GM21619 (cell line): ENCODE results near the gene ACP4.
"Not testable (repeated sequence)": the region's sequence is repeated elsewhere in the genome, so short reads cannot be mapped to it uniquely, and the experiment has no call there.

Experiments
- ATAC-seq: cut with Tn5 transposase; IDR thresholded peaks from one replicate; pipeline ENCODE4 v1.9.1; 2021; ENCODE audit not compliant: unreplicated experiment

Gene ACP4, protein sequence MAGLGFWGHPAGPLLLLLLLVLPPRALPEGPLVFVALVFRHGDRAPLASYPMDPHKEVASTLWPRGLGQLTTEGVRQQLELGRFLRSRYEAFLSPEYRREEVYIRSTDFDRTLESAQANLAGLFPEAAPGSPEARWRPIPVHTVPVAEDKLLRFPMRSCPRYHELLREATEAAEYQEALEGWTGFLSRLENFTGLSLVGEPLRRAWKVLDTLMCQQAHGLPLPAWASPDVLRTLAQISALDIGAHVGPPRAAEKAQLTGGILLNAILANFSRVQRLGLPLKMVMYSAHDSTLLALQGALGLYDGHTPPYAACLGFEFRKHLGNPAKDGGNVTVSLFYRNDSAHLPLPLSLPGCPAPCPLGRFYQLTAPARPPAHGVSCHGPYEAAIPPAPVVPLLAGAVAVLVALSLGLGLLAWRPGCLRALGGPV

DNA sequence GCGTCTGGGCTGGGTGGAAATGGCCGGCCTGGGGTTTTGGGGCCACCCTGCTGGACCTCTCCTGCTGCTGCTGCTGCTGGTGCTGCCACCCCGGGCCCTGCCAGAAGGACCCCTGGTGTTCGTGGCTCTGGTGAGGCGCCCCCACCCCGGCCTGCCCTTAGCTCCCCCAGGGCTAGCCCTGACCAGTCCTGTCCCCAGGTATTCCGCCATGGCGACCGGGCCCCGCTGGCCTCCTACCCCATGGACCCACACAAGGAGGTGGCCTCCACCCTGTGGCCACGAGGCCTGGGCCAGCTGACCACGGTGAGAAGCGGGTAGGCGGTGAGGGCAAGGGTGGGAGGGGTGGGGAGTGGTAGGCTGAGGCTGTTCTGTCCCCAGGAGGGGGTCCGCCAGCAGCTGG, at the start of gene ACP4:
TSS of gene ACP4 (plus strand) at position 20 of the 400 bp plus-strand sequence. CDS start at position 20, 0 bp downstream.
- ATAC-seq = no peak

DNA sequence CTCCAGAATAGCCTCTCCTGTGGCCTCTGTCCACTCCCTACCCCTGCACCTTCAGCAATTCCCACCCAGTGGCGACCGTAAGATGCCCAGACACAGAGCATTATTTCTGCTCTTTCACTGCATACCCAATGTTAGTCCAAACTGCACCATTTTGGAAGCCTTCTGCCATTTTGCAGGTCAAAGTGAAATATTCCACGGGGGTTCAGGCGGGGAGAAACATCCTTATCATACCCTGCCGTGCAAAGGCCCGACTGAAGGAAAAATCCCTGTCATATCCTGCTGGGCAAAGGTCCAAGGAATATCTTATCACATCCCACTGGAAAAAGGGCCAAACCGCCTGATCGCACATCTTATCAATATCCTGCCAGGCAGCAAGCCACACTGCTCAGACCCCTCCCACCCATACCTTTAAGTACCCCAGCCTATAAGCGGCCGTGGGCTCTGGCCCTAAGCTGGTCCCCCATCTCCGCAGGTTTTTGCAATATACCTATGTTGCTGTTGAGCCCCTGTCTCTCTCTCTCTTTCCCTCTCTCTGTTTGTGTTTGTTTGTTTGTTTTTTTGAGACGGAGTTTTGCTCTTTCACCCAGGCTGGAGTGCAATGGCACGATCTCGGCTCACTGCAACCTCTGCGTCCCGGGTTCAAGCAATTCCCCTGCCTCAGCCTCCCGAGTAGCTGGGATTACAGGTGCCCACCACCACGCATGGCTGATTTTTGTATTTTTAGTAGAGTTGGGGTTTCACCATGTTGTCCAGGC, 48.9 kb upstream of the ACP4 start:
- no peak for ATAC-seq

DNA sequence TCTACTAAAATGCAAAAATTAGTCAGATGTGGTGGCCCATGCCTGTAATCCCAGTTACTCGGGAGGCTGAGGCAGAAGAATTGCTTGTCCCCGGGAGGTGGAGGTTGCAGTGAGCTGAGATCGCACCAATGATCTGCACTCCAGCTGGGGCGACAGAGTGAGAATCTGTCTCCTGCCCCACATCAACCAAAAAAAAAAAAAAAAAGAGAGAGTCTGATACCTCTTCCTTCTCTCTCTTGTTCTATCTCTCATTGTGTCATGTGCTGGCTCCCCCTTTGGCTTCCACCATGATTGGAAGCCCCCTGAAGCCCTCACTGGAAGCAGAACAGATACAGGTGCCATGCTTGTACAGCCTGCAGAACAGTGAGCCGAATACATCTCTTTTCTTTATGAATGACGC, 46.7 kb upstream of the ACP4 start:
- no peak for ATAC-seq

DNA sequence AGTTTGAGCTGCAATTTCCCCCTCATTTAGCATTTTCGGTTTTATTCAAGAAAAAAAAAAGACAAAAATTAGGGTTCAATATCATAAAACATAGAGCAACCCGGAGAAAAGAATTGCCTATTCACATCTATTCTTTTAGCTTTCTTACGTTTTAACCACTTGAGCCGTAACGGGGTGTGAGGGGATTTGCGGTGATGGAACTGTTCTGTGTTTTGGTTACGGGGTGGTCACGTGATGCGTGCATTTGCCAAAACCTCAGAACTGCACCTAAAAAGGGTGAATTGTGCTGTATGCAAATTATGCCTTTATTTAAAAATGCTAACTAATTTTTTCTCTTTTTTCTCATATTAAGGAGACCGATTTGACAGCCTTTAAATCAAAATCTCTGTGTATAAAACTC, 45.0 kb upstream of the ACP4 start:
- no peak for ATAC-seq

DNA sequence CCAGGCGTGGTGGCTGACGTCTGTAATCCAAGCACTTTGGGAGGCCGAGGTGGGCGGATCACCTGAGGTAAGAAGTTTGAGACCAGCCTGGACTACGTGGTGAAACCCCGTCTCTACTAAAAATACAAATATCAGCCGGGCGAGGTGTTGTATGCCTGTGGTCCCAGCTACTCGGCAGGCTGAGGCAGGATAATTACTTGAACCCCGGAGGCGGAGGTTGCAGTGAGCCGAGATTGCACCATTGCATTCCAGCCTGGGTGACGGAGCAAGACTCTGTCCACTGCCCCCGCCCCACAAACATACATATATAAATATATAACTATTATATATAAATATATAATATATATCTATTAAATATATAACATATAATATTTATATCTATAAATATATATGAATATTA, 43.1 kb upstream of the ACP4 start:
- ATAC-seq = not testable (repeated sequence)

DNA sequence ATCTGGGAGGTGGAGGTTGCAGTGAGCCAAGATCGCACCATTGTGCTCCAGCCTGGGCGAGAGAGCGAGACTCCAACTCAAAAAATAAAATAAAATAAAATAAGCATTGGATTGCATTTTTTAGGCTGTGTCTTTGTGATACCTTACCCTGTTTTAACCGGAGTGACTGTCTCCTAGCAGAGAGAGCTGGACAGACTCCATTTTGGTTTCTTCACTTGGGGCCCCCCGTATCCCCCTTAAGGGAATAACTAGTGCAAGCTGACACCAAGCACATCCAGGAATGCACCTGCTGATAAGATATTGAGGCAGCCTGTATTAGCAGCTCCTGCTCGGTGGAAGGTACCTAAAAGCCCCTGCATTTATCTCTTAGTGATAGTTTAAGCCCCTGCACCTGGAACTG, 40.7 kb upstream of the ACP4 start:
- no peak for ATAC-seq

DNA sequence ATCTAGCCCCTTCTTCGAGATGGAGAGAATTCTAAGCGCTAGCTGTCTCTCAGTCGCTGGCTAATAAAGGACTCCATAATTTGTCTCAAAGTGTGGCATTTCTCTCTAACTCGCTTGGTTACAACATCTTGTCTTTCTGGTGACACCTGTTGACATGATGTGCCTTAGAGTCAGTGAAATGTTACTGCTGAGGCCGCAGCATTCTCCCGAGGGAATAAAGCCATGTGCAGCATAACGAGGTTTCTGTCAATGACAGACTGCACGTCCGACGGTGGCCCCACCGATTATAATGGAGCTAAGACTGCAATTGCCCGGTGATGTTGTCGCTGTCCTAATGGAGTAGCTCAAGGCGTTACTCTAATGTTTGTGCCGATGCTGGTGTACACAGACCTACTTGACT, 40.2 kb upstream of the ACP4 start:
- no peak for ATAC-seq

DNA sequence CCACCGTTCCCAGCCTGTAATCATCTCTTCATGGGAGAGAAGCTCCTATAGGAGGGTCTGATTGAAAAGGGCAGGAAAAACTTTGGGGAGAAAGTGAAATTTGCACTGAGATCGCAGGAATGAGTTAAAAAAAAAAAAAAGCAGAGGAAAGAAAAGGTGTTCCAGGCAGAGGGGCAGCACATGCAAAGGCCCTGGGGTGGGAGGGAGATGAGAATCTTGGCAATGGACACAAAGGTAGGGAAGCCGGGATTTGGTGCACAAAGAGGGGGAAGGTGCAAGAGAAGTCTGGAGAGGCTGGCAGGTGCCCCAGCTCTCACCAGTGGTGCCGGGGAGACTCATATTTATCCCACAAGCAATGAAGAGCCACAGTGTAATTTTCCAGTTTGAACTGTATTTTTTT, 36.3 kb upstream of the ACP4 start:
- ATAC-seq = no peak

DNA sequence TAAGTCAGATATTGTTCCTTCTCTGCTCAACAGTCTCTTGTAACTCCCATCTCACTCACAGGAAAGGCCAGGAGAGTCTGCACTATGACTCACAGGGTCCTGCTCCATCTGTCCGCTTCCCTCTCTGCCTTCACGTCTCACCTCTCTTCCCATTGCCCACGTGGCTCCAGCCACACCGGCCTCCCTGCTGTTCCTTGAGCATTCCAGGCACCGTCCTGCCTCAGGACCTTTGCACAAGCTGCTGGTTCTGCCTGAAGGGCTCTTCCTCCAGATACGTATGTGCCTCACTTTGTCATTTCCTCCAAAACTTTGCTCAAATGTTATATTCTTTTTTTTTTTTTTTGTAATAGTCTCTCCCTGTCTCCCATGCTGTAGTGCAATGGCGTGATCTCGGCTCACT, 34.0 kb upstream of the ACP4 start:
- ATAC-seq = not testable (repeated sequence)

DNA sequence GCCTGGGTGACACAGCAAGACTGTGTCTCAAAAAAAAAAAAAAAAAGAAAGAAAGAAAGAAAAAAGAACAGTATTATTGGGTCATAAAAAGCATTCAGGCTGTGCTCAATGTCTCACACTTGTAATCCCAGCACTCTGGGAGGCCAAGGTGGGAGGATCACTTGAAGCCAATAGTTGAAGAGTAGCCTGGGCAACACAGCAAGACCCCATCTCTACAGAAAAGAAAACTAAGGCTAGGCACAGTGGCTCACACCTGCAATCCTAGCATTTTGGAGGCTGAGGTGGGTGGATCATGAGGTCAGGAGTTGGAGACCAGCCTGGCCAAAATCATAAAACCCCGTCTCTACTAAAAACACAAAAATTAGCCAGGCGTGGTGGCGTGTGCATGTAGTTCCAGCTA, 32.6 kb upstream of the ACP4 start:
- not testable (repeated sequence) for ATAC-seq

DNA sequence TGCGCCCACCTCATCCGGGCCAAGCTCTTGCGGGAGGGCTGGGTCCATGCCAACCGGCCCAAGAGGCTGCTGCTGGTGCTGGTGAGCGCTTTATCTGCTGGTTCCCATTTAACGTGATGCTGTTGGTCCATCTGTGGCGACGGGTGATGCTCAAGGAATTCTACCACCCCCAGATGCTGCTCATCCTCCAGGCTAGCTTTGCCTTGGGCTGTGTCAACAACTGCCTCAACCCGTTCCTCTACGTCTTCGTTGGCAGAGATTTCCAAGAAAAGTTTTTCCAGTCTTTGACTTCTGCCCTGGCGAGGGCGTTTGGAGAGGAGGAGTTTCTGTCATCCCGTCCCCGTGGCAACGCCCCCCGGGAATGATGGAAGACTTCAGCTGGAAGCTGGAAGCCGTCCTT, 31.1 kb upstream of the ACP4 start:
- ATAC-seq = not testable (repeated sequence)

DNA sequence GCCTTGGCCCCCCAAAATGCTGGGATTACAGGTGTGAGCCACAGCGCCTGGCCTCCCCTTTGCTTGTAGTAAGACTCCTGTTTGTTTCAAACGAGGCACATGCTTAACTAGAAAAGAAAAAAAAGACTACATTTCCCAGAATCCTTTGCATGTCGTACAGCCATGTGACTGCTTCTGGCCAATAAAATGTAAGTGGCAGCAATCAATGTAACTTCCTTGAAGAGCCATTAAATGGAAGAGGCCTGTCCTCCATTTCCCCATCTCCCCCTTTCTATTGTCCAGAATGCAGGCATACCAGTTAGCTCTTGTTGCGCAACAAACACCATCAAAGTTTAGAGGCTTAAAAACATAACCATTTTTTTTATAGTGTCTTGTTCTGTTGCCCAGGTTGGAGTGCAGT, 30.3 kb upstream of the ACP4 start:
- ATAC-seq = no peak

DNA sequence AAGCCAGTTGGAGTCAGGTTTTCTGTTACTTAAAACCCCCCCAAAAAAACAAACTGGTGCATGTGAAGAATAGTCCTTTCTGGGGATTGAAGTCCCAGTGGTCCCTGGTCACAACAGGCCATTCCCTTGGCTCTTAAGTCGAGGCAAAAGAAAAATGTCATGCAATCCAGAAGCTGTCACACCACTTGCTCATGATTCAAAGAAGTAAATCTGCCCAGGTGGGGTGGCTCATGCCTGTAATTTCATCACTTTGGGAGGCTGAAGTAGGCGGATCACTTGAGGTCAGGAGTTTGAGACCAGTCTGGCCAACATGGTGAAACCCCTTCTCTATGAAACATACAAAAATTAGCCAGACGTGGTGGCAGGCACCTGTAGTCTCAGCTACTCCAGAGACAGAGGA, 28.7 kb upstream of the ACP4 start:
- not testable (repeated sequence) for ATAC-seq

DNA sequence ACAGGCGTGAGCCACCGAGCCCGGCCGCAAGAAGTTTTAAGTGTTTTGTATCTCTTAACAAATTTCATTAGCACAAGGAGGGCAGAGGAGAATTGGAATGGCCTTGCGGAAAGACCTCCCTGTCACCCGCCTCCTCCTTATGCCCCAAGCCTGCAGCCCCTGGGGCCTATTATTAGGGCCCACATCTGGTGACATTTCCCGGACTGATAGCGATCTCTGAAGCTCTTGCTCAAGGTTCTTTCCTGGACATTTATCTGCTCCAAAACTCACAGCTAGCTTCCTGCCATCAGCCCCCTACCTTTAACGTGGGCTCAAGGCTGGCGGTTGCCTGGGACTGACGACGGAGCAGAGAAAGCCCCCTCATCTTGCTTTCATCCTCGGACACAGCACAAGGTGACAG, 26.7 kb upstream of the ACP4 start:
- ATAC-seq = not testable (repeated sequence)

DNA sequence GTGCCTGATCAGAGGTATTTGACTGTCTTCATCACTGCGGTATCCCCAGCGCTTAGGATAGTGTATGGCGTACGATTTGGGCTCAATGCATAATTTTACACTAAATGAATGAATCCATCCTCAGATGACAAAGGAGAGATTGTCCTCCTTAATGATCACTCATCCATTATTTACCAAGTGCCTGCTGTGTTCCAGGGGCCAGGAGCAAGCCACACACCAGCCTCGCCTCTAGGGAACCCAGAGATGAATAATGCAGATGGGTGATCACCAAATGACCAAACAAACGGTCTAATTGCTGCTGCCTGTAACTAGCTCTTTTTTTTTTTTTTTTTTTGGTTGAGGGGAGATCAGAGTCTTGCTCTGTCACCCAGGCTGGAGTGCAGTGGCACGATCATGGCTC, 25.8 kb upstream of the ACP4 start:
- ATAC-seq = no peak

DNA sequence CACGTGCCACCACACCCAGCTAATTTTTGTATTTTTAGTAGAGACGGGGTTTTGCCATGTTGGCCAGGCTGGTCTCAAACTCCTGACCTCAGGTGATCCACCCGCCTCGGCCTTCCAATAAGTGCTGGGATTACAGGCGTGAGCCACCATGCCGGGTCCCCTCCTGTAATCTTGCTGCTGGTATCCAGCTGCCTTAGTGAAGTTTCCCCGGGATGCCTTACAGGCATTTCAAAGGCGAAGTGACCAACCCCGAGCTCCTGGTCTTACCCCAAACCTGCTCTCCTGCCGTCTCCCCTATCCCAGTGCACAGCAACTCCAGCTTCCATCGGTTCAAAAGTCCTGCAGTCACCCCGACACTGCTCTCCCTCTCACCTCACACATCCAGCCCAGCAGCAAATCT, 23.5 kb upstream of the ACP4 start:
- not testable (repeated sequence) for ATAC-seq

DNA sequence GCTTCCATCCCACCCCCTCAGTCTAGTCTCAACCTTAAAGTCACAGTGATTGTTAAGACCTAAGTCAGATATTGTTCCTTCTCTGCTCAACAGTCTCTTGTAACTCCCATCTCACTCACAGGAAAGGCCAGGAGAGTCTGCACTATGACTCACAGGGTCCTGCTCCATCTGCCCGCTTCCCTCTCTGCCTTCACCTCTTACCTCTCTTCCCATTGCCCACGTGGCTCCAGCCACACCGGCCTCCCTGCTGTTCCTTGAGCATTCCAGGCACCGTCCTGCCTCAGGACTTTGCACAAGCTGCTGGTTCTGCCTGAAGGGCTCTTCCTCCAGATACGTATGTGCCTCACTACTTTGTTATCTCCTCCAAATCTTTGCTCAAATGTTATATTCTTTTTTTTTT, 23.0 kb upstream of the ACP4 start:
- not testable (repeated sequence) for ATAC-seq

DNA sequence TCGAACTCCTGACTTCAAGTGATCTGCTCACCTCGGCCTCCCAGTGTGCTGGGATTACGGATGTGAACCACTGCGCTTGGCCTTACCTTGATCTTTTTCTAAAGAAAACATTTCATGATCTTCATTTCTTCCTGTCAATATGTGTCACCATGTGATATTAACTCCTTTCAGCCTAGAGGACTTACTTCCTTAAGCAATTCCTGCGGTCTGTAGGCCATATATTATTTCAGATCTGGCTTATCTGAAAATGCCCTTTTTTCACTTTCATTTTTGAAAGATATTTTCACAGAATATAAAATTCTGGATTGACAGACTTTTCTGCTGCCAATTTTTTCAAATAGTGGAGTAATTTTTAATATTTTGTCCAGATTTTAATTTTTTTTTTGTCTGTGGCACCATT, 21.9 kb upstream of the ACP4 start:
- no peak for ATAC-seq

DNA sequence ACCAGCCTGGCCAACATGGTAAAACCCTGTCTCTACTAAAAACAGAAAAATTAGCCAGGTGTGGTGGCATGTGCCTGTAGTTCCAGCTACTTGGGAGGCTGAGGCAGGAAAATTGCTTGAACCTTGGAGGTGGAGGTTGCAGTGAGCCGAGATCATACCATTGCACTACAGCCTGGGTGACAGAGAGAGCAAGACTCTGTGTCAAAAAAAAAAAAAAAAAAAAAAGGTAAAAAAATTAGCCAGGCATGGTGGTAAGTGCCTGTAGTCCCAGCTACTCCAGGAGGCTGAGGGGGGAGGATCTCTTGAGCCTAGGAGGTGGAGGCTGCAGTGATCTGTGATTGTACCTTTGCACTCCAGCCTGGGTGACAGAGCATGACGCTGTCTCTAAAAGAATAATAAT, 20.1 kb upstream of the ACP4 start, which contains the start of gene GPR32:
TSS of gene GPR32 (plus strand) at position 301 of the 400 bp plus-strand sequence. CDS start 137 bp downstream, outside the sequence.
- not testable (repeated sequence) for ATAC-seq

DNA sequence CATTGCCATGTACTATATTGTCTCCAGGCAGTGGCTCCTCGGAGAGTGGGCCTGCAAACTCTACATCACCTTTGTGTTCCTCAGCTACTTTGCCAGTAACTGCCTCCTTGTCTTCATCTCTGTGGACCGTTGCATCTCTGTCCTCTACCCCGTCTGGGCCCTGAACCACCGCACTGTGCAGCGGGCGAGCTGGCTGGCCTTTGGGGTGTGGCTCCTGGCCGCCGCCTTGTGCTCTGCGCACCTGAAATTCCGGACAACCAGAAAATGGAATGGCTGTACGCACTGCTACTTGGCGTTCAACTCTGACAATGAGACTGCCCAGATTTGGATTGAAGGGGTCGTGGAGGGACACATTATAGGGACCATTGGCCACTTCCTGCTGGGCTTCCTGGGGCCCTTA, 19.3 kb upstream of the ACP4 start:
- no peak for ATAC-seq

DNA sequence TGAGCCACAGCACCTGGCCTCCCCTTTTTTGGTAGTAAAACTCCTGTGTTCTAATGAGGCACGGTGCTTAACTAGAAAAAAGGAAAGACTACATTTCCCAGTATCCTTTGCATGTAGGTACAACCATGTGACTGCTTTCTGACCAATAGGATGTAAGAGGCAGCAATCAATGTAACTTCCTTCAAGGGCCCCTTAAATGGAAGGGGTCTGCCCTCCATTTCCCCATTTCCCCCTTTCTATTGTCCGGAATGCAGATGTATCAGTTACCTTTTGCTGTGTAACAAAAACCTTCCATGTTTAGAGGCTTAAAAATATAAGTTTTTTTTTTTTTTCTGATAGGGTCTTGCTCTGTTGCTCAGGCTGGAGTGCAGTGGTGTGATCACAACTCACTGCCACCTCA, 17.7 kb upstream of the ACP4 start:
- ATAC-seq = no peak

DNA sequence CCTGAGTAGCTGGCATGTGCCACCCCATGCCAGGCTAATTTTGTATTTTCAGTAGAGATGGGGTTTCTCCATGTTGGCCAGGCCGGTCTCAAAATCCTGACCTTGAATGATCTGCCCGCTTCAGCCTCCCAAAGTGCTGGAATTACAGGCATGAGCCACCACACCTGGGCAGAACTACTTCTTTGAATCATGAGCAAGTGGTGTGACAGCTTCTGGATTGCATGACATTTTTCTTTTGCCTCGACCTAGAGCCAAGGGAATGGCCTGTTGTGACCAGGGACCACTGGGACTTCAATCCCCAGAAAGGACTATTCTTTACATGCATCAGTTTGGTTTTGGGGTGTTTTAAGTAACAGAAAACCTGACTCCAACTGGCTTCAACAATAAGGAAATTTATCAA, 17.3 kb upstream of the ACP4 start:
- not testable (repeated sequence) for ATAC-seq
